G401 (cell line): Measurements from ENCODE around the gene BICC1. TPM values are rescaled to one million over a fixed set of nuclear protein-coding genes. Genes with fewer than 3 reads are reported as not detected.

ENCODE experiments used
- DNase-seq: peaks from one replicate; pipeline ENCODE4 v3.0.0-alpha.2; 2015; ENCODE audit warnings: low spot score
- in situ Hi-C: cut with HindIII; loops from 2 replicates; pipeline ENCODE4 v1.10.0; 2016; ENCODE audit warnings: low sequenced_read_pairs, mixed read lengths
- total RNA-seq: library from RNA; depleted of rRNA; stranded (reverse); fragments of >200 nt; shearing (Covaris generic); gene quantifications from 2 replicates; pipeline ENCODE4 v1.2.3, GENCODE V29; 2014

BICC1 gene
- total RNA-seq, 1 experiment from 2014 or later = not detected

DNA sequence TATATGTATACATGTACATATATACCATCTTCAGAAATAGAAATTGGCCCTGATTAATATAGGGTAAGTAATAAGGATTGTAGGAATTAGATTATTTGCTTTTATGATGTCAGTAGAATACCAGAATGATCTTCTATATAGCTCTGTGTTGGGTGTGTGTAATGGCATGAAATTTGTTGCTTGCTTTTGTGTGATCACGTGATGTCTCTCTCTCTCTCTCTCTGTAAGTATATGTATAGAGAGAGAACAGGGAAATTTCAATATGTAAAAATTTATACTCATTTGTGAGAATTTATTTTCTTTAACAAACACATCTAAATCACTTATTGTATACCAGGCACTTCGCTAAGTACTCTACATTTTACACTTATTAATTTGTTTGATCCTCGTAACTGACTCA is 272.7 kb downstream of the BICC1 start:
- in situ Hi-C loops = no loop called here
- no peak for DNase-seq

DNA sequence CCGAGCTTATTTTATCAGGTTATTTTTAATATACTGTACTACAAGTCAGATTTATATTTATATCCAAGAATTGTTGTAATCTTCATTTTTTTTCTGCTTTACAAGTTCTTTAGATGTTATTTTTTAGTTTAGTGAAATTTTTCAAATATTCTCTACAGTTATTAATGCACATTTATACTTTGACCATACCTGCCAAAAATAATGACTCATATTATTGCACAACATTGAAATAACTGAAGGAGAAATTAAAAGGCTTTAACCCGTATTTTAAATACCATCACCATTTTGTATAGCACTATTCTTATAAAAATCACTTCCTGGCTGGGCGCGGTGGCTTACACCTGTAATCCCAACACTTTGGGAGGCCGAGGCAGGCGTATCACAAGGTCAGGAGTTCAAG is 278.5 kb downstream of the BICC1 start:
- DNase-seq = no peak
- in situ Hi-C loops = no loop called here

DNA sequence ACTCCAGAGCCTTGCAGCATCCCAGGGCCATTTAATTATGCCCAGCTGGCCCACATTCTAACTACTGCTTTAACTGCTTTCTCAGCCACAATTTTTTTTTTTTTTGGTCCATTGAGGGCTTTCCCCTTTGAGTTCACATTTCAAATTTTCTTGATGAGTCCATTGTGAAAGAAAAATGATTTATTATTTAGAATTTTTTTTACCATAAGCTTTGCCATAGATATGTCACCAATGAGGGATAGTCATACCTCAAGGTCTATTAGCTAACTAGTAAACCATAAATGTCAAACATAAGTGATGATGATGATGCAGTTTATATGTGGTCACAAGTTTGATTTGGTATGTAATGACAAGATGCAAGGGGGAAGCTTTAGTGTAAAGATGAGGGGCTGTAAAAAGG is 282.9 kb downstream of the BICC1 start:
- in situ Hi-C loops = no loop called here
- DNase-seq = no peak

DNA sequence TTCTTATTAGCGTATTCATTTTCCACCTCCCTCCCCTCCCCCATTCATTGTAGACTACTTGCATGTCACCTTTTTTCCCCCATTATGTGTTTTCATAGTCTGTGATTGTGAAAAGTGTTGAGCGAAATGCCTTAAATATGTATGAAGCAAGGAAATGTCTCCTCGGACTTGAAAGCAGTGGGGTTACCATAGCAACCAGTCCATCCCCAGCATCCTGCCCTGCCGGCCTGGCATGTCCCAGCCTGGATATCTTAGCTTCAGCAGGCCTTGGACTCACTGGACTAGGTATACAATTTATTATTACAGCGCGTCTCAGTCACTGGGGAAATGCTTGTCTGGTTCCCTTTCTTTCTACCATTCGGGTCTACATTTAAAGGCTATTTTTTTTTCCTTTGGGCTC is 283.6 kb downstream of the BICC1 start:
- in situ Hi-C loops = no loop called here
- peak; percentile 92 for DNase-seq

DNA sequence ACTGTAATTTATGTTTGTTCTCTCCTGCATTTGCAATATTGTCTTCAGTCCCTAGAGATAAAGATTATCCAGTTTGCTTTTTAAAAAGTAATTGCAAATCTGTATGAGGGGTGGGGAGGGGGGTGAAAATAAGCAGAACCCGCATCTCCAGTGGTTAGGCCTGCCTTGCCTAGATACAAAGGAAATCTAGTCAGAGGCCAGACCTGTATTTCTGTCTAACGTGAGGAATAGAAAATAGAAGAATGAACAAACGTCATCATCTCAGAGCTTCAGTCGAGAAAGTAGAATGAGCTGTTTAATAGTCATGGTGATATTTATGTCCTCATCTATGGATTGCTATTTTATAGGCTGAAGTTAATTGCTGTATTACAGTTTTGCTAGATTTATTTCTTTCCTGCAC is 284.2 kb downstream of the BICC1 start:
- in situ Hi-C loops = no loop called here
- no peak for DNase-seq

DNA sequence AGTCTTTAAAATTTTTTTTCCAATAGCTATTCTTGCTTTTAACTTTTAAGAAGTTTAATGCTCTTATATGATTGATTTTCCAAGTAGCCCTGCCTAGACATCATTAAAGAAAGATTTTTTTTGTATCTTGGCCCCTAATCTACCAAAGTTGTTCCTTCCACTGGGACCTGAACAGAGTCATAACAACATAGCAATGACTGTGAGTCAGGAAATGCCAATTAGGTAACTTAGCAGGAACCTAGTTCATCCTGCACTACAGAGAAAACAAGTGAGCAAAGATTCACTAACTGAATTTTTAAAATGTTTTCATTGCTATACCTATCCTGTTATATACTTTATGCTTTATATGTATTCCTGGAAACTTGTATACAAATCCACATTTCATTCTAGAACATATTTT is 284.7 kb downstream of the BICC1 start:
- peak; percentile 8 for DNase-seq
- in situ Hi-C loops = no loop called here

DNA sequence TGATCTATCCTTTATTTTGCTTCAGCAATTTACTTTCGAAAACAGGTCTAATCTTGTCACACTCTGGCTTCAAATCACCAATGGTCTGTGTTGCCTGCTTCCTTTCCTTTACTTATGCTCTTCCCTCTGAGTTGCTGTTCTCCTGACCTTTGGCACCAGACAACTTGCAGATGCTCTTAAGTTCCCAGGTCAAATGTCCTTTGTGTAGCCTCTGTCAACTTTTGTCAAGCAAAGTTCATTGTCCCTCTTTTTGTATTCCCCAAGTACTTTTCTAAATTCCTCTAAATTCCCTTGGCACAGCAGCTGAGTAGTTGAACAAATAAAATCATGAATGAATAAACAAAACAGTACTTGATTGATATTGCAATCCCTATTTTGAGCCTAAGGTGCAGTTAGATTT is 289.4 kb downstream of the BICC1 start:
- in situ Hi-C loops = no loop called here
- no peak for DNase-seq

DNA sequence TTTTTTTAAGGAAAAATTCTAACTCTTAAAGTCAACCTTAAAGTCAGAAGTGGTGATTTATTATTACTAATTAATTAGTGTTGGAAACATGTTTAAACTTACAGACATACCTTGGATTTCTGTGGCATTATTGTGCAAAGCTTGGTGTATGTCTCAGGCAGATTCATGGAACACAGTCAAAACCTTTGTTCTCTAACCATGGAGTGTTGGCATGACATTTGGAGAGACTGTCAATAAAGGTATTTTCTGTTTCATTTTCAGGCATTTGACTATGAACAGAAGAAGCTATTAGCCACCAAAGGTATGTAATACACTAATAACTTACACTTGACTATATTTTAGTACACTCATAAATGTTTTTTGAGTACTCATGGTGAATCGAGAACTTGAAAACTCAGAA is 293.7 kb downstream of the BICC1 start:
- DNase-seq = no peak
- in situ Hi-C loops = no loop called here

DNA sequence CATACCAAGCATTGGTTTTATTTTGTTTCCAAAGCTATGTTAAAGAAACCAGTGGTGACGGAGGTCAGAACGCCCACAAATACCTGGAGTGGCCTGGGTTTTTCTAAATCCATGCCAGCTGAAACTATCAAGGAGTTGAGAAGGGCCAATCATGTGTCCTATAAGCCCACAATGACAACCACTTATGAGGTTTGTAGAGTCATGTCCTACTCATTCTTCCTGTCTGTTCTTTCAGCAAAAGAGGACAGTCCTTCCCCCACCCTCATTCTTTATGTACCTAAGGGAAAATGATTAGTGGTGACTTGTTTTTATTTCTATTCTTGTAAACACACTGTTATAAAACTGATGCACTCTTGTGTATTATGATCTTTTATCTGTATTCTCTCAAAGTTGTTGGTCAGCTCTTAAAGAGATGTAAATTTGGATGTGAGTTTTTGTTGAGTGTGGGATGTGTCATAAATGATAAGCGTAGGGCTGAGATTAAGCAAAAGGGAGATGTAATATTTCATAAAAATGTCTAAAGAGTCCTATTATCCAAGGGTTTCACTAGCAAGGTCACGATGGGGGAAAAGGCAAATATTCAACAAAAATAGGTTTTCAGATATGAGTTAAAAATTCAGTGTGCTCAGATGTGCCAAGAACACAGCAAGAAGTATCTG is 294.4 kb downstream of the BICC1 start:
- no peak for DNase-seq
- in situ Hi-C loops = no loop called here

DNA sequence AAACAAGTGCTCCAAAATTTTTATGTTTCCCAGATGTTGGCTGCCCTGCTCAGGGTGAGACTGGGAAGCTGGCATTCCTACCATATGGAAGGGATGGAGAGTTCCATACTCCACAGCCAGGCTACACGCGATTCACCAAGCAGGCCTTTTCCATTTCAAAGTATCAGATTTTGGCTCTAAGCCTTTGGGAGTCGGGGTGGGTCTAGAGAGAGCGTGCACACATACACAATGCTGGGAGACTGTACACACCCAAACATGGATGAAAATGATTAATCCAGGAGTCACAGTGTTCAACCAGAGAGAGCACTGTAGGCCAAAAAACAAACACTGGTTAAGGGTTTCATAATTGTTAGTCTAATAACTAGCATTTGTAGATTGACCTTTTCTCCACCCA is 295.0 kb downstream of the BICC1 start:
- in situ Hi-C loops = no loop called here
- no peak for DNase-seq

DNA sequence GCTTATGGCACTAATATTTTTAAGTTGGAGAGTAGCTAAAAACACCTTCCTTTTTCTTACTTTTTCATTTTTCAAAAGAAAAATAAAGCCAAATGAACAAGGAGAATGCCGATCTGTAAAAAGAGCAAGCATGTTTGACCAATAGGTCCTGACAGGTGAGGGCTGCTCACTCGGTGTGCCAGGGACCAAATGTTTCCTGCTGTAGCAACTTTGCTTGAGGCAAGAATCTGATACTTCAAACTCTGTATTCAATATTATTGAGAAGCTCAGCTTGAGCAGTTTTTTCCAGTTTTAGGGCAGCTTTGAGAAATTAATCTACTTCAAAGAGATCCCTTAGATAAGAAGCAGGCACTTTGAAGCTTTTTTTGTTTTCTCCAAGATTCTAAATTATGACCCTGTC is 298.1 kb downstream of the BICC1 start:
- no peak for DNase-seq
- in situ Hi-C loops = no loop called here

DNA sequence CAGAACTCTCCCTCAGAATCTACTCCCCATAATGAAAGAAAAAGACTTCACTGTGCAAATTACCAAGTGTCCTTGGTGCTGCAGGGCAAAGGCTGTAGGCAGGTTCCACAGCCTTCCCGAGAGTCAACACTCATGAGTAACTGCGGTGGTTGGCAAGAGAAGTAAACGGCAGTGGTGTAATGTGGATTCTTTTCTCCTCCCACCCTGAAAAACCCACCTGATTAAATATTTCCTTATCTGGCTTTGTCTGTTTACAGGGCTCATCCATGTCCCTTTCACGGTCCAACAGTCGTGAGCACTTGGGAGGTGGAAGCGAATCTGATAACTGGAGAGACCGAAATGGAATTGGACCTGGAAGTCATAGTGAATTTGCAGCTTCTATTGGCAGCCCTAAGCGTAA is 300.9 kb downstream of the BICC1 start:
- no peak for DNase-seq
- in situ Hi-C loops = no loop called here

DNA sequence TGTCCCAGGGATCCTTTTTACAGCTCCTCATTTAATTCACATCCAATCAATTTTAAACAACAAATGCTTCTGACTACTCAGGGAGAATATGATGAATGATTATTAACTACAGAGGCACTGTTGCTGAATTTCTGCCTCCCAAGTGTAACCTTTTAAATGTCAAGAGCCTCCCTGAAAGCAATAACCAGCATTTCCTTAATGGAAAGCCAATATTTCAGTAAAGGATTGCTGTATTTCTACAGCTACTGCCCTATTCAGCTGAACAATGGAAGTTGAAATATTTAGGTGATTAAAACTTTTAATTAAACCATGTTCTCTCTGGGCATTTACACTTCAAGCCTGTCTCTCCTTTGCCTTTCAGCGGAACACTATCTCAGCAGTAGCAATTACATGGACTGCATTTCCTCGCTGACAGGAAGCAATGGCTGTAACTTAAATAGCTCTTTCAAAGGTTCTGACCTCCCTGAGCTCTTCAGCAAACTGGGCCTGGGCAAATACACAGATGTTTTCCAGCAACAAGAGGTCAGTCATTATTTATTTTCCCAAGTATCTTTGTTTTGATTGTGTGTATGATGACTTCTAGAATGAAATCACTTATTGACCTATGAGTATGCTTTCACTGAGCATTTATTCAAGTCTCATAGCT is 304.7 kb downstream of the BICC1 start:
- no peak for DNase-seq
- in situ Hi-C loops = no loop called here

DNA sequence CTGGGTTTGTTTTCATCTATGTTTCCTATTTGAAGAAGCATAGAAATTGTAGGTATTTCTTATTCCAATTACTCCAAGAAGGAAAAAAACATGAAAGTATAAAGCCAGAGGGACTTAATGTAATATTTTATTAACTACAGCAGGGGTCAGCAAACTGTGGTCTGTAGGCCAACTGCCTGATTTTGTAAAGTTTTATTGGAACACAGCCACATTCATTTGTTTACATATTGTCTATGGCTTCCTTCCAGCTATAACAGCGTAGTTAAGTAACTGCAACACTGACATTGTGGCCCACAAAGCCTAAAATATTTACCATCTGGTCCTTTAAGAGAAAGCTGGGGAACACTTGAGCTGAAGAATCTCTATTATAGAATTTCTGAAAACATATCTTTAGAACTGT is 306.2 kb downstream of the BICC1 start:
- no peak for DNase-seq
- in situ Hi-C loops = no loop called here

DNA sequence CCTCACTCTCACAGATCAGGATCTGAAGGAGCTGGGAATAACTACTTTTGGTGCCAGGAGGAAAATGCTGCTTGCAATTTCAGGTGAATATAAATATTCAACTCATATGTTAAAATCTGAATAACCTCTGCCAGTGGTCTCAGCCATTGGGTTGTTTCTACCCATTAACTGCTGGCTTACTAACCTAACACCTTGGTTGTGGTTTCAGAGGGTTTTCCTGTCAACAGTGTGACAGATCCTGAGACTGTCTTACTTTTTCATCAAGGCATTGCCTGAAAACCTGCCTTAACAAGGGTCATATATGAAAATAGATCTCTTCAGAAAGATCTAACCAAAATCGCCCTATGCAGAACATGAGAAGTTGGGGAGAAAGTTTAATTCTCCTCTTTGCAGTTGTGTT is 307.7 kb downstream of the BICC1 start:
- in situ Hi-C loops = no loop called here
- no peak for DNase-seq

DNA sequence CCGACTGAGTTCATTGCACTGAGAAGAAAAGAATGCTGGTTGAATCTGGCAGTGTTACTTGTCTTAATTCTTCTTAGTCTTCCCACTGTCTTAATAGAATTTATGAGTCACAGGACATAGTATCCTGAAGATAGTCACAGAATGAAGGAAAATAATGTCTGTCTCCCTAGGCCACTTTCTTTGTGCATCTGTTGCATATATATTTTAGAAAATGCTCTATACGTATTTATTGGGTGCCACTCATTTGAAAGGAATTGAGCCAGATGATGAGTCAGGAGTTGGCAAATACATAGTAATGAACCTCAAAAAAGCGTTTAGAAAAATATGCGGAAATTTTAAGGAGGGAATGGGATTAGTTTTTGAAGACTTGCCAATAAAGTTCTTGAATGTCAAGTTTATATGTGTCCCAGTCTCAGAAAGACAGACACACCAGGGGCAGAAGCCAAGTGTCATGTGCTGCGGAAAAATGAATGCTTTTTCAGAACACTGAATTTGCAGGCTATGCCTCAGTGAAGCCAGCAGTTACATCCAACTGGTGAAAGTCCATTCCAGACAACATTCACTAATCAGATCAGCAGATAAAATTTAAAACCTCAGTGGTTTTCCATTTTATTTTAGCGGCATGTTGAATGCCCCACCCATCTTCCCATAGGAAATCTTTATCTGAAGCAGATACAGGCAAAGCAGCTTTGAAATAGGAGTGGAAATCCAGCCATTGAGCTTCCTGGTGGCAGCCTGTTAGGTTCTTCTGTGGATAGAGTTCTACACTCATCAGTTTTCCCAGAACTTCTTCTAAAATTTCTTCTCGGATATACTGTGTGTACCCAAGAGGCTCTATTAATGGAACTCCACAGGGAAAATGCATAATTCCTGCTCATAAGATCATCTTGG is 308.4 kb downstream of the BICC1 start:
- no peak for DNase-seq
- in situ Hi-C loops = no loop called here

DNA sequence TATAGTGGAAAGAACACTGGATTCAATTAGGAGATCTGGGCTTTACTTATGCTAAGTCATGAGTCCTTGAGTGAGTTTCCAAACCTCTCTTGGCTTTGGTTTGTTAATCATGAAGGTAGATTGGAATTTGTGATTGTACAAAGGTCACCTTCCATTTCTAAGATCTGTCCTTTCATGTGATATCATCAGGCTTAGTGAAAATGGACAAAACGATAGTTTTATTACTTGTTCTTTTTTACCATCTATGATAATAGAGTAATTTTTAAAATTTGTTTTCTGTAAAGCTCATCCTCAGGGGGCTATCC is 309.0 kb downstream of the BICC1 start:
- no peak for DNase-seq
- in situ Hi-C loops = no loop called here

DNA sequence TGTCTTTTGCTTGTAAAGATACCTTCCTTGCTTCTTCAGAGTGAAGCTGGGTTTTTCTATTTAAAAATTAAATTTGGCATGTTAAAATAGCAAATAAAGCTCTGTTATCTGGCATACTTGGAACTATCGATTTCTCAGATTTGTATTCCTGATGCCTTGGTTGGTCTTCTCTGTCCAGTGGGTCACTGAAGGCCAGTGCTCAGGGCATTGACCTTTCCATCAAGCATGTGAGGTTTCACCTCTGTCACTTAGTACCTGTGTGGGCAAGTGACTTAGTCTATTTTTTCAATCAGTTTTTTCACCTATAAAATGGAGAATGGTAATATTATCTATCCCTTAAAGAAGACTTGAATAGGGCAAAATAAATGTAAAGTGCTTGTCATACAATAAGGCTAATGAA is 311.3 kb downstream of the BICC1 start:
- no peak for DNase-seq
- in situ Hi-C loops = no loop called here

DNA sequence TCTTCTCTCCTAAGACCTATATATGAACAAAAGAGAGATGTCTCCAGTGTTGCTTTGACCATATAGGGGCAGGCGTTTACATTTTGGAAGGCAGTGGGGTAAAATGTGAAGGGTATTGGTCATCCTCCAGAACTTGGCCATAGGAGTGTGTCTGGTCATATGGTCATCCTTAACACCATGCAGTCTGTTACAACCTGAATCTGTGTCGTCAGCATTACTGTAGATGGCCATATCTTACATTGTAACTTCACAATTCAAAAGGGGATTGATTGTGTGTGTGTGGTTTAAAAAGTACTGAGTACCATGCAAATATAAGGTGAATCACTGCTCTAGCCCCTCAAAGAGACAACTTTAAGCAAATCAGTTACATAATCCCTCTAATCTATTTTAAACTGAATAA is 311.7 kb downstream of the BICC1 start:
- in situ Hi-C loops = no loop called here
- no peak for DNase-seq

DNA sequence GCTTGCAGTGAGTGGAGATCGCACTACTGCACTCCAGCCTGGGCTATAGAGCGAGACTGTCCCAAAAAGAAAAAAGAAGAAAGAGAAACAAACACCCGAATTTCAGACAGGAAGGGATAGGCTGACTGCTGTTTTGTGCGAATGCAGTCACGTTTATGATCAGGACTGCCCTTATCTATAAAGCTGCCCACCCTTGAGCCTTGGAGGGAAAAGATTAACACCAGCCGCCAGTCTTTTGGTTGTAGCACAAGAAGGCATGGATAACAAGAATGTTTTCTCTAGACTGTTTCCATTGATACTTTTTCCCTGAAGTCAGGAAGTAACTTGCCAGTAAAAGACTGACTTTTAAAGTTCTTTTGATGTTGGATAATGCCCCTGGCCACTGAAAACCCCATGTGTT is 314.0 kb downstream of the BICC1 start:
- in situ Hi-C loops = no loop called here

DNA sequence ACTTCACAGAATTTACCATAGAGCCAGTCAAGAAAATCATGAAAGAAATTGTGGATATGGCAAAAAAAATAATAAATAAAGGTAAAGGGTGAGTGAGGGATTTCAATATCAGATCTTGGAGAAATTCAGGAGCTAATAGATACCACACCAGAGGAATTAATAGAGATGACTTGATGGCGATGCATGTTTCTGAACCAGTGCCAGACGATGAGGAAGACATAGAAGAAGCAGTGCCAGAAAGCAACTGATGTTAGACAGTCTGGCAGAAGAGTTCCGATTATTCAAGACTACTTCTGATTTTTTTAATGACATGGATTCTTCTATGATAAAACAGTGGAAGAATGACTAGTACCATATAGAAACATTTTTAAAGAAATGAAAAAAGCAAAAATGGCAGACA is 314.7 kb downstream of the BICC1 start:
- DNase-seq = no peak
- in situ Hi-C loops = no loop called here

More for the DNA sequence above, 314.0 kb downstream of the BICC1 start:
- DNase-seq = no peak
